ENCODE results near the gene BCL6. TPM values are rescaled to one million over a fixed set of nuclear protein-coding genes. Genes with fewer than 3 reads are reported as not detected.

The BCL6 gene
- total RNA-seq, 1 donor from 2014 or later, result 22.8 TPM

DNA sequence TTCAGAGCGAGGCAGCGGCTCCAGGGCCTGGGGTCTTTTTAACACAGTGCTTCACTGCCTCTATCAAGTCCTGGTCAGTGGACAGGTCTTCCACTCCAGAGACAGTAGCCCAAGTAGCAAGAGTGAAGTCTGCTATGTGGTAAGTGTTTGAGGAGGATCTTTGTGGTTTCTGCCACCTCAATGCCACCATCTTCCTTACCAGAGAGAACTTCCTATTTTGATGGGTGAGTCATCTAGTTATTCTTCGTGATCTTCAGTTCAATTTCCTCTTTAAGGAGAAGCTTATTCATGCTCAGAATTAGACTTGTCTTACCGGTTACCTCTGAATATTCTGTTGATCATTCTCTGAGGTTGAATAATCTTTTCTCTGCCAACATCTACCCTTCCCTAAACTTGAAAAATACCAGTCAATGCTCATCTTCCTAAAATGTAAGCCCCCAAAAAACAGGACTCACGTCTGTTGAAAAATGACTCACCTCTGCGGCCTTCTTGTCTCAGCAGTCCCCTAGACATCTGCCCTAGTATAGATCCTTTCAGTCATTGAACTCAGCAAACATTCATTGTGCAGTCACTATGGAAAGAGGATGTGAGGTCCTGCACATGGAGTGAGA is 32.2 kb upstream of the BCL6 start:
- Mint-ChIP-seq H3K27me3 (peaks cover 9% of the 10 kb centered on the region), H3K27ac (no peak overlapping the region), H3K9me3 (ENCODE audit: low read depth) (no peaks in the 10 kb centered on the region)

DNA sequence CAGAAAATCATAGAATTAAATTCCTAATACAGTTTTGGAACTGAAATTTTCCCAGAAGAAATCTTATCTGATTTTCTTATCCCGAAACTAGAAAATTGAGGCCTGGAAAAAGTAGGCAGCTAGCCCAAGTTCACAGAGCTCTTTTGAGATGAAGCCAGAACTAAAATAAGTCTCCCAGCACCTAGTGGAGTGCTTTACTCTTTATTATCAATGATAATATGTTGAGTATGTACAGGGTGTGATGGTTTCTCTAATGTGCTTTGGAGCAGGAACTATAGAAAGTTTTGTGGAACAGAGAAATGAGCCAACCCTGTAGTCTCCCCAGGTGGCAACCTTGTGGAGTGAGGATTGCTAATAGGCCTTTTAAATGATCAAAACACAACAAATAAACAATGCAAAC is 30.3 kb upstream of the BCL6 start:
- Mint-ChIP-seq H3K36me3 (ENCODE audit: insufficient read depth) (no peaks in the 10 kb centered on the region), H3K9me3 (ENCODE audit: low read depth) (no peaks in the 10 kb centered on the region), H3K4me1 (ENCODE audit: low read depth) (no peaks in the 10 kb centered on the region), H3K4me3 (ENCODE audit: low read depth) (no peak overlapping the region), H3K27me3 (peaks cover 6% of the 10 kb centered on the region), H3K27ac (no peak overlapping the region)
- no peak for DNase-seq (ENCODE audit: low spot score, unreplicated experiment)
- TF ChIP-seq, protein P1, sequence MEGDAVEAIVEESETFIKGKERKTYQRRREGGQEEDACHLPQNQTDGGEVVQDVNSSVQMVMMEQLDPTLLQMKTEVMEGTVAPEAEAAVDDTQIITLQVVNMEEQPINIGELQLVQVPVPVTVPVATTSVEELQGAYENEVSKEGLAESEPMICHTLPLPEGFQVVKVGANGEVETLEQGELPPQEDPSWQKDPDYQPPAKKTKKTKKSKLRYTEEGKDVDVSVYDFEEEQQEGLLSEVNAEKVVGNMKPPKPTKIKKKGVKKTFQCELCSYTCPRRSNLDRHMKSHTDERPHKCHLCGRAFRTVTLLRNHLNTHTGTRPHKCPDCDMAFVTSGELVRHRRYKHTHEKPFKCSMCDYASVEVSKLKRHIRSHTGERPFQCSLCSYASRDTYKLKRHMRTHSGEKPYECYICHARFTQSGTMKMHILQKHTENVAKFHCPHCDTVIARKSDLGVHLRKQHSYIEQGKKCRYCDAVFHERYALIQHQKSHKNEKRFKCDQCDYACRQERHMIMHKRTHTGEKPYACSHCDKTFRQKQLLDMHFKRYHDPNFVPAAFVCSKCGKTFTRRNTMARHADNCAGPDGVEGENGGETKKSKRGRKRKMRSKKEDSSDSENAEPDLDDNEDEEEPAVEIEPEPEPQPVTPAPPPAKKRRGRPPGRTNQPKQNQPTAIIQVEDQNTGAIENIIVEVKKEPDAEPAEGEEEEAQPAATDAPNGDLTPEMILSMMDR (IDR thresholded peaks at IDR 0.05; ENCODE audit: unreplicated experiment), result no peak

More for the DNA sequence above, 32.2 kb upstream of the BCL6 start:
- no peak overlapping the region for H3K4me3 Mint-ChIP-seq (ENCODE audit: low read depth)
- H3K36me3 Mint-ChIP-seq (ENCODE audit: insufficient read depth), result no peaks in the 10 kb centered on the region
- H3K4me1 Mint-ChIP-seq (ENCODE audit: low read depth), result peaks cover 3% of the 10 kb centered on the region
- no peak for DNase-seq (ENCODE audit: low spot score, unreplicated experiment)
- TF ChIP-seq, protein P1 (IDR thresholded peaks at IDR 0.05; ENCODE audit: unreplicated experiment), result no peak

DNA sequence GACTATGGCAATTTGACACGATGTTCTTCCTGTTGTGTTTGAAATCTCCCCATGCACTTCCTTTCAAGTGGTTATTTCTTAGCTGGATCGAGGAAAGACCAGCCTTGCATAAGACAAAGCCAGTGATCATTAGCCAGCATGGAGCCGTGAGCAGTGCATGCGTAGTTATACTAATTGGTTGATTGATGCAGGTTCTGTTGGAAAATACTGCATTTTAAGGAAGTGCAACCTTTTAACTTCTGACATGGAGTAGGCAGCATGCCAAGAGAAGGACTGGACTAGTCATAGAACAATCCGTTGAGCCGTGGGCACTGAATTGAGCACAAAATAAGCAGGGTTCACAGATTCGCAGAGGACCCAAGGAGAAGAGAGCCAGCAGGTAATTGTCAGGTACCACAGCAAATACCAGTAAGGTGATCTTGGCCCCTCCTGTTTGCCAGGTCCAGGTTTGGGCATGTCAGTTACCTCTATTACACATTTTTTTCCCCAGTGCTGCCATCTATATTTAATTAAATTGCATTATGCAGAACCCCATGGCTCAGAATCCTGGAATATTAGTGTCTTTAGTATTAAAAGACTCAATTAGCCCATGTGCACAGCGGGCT is 29.0 kb upstream of the BCL6 start:
- Mint-ChIP-seq H3K4me1 (ENCODE audit: low read depth) (no peaks in the 10 kb centered on the region), H3K9me3 (ENCODE audit: low read depth) (no peaks in the 10 kb centered on the region), H3K27me3 (peaks cover 6% of the 10 kb centered on the region), H3K27ac (no peak overlapping the region), H3K36me3 (ENCODE audit: insufficient read depth) (no peaks in the 10 kb centered on the region), H3K4me3 (ENCODE audit: low read depth) (no peak overlapping the region)
- TF ChIP-seq, protein P1 (IDR thresholded peaks at IDR 0.05; ENCODE audit: unreplicated experiment), result no peak
- DNase-seq (ENCODE audit: low spot score, unreplicated experiment), result no peak

DNA sequence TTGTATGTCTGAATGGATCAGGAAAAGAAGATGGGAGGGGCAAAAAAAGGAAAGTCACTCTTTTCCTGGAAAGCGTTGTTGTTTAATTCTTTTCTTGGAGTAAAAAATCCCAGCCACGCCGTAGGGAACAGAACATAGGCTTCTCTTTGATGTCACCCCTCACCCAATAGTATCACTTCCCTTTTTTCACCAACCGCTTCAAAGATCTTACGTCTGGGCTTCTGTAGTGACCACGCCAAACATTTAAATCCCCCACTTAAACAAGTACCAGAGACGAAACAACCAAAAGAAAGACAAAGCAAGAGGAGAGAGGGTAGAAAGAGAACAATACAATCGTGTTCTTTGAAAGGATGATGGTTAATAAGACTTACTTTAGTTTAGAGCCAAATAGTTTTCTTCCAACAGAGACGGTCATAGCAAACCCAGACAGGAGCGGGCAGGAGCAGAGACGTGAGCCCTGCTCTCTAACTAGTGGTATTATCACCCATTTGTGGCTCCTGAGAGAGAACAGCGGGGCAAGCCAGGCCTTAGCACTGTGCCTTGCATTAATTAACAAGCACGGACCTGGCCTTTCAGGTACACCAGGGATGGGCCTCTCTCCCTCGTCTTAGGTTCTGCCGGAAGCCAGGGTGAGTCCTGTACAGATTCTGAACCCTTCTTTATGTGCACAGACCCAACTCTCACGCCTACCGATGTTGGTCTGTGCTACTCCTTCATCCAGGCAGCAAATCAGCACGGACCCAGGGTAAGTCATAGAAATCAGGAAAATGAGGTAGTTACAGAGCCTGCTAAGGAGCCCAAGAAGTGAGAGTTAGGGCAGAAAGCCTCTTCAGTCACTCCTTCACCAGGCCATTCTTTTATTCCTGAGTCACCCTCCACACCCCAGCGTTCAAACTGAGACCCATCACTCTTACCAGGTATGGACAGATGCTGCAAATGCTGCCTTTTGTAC is 28.2 kb upstream of the BCL6 start:
- Mint-ChIP-seq H3K4me1 (ENCODE audit: low read depth) (no peaks in the 10 kb centered on the region), H3K4me3 (ENCODE audit: low read depth) (no peak overlapping the region), H3K27me3 (peaks cover 6% of the 10 kb centered on the region), H3K36me3 (ENCODE audit: insufficient read depth) (no peaks in the 10 kb centered on the region), H3K27ac (no peak overlapping the region), H3K9me3 (ENCODE audit: low read depth) (no peaks in the 10 kb centered on the region)
- TF ChIP-seq, protein P1 (IDR thresholded peaks at IDR 0.05; ENCODE audit: unreplicated experiment), result no peak
- no peak for DNase-seq (ENCODE audit: low spot score, unreplicated experiment)

DNA sequence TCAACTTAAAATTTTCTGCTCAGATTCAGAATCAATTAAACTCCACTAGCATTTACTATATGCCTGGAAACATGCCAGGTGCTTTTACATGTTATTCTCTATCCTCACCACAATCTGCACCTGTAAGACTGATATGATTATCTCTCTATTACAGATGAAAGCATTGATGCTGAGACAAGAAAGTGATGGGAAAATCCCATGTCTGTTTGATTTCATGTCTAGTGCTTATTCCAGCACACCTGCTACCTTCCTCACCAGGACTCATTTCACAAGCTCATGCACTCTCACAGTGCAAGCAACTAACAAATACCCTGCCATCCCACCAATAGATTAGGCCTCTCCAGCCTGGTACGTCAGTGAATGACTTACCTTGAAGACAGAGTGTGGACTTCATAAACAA is 25.0 kb upstream of the BCL6 start:
- H3K27ac Mint-ChIP-seq, result no peak overlapping the region

More for the DNA sequence above, 25.0 kb upstream of the BCL6 start:
- Mint-ChIP-seq H3K4me3 (ENCODE audit: low read depth) (no peak overlapping the region), H3K27me3 (peaks cover 6% of the 10 kb centered on the region), H3K36me3 (ENCODE audit: insufficient read depth) (no peaks in the 10 kb centered on the region), H3K4me1 (ENCODE audit: low read depth) (no peaks in the 10 kb centered on the region), H3K9me3 (ENCODE audit: low read depth) (no peaks in the 10 kb centered on the region)
- DNase-seq (ENCODE audit: low spot score, unreplicated experiment), result no peak
- TF ChIP-seq, protein P1 (IDR thresholded peaks at IDR 0.05; ENCODE audit: unreplicated experiment), result no peak

Data from progenitor cell of endocrine pancreas (in vitro differentiated cells).